NCI-H460 (cell line): ENCODE data around the gene SGTB. TPM values are rescaled to one million over a fixed set of nuclear protein-coding genes. Genes with fewer than 3 reads are reported as not detected.
"Not testable (repeated sequence)": the region's sequence is repeated elsewhere in the genome, so short reads cannot be mapped to it uniquely, and the experiment has no call there.

Experiments used
- DNase-seq: peaks from one replicate; pipeline ENCODE4 v3.0.0-alpha.2; 2016; ENCODE audit warnings: low read depth; ENCODE audit errors: extremely low read depth
- total RNA-seq: library from RNA; depleted of rRNA; stranded (reverse); fragments of >200 nt; shearing (Covaris generic); gene quantifications from 2 replicates; pipeline ENCODE4 v1.2.3, GENCODE V29; 2014

Gene SGTB
- total RNA-seq, 1 experiment from 2014 or later = 30.3 TPM

DNA sequence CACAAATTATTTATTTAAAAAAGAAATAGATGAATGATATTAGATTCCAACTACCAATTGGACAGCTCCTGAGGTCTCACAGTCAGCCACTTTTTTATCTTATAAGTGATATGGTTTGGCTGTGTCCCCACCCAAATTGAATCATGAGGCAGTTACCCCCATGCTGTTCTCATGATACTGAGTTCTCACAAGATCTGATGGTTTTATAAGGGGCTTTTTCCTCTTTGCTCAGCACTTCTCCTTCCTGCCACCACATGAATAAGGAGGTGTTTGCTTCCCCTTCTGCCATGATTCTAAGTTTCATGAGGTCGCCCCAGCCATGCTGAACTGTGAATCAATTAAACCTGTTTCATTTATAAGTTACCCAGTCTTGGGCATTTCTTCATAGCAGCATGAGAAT, 13.0 kb upstream of the SGTB start:
- no peak for DNase-seq

GRCh38 chr5:65734196-65734775, 12.4 kb upstream of the SGTB start:
- DNase-seq = not testable (repeated sequence)

GRCh38 chr5:65732046-65732445, 10.1 kb upstream of the SGTB start:
- not testable (repeated sequence) for DNase-seq

- no peak for DNase-seq
Measured at GRCh38 chr5:65730910-65731309, 9.0 kb upstream of the SGTB start.

- no peak for DNase-seq
Measured at GRCh38 chr5:65728218-65728617, 6.3 kb upstream of the SGTB start.

DNA sequence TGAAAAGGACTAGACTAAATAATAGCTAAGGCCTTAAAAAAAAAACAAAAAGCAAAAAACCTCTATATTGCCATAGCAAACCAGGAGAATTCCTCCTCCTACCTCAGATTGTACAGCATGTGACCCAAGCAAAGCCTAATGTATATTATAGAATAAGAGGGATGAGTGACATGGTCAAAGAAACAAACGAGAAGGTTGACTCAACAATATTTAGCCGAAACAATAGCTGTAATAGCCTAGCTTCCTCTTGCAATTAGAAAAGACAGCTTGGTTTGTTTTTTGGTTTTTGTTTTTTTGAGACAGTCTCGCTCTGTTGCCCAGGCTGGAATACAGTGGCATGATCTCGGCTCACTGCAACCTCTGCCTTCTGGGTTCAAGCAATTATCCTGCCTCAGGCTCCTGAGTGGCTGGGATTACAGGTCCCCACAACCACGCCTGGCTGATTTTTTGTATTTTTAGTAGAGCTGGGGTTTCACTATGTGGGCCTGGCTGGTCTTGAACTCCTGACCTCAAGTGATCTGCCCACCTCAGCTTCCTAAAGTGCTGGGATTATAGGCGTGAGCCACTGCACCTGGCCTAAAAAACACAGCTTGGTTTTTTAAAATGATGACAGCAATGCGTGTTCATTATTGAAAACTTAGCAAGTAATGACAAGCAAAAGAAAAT, 5.7 kb upstream of the SGTB start:
- no peak for DNase-seq

DNA sequence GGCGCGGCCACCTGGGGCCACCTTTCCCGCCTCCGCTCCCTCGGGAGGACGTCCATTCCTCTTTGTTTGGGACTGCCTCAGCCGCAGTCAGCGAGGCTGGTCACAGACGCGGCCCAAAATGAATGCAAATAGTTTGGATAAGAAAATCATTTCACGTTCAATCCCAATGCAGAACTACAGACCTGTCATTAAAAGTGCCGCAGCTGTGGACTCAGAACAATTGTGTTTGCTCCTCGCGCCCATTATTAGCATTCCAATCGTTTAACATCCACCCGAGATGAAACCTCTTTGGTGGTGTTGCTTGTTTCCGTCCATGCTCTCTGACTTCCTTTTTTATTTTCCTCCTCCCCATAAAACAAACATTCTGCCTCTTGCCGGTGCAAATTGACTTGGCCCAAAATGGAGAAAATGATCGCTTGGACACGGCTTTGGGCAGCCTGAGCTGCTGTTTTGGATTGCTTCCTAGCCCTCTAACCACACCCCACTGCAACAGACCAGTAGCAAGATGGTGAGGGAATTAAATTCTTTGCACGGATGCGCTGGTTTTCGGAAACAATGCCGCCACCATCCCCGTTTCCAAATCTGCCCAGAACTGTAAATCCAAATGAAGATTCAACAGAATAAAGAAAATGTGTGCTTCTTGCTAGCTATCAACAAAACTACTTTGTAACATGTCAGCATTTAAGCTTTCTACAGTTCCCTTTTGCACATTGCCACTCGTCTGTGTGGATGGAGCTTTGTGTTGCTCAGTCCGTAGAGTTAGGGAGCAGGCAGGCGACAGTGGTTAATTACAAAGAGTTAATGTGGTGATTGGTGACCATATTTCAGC, 880 bp upstream of the SGTB start:
- DNase-seq = peak; percentile 45

GRCh38 chr5:65721050-65721719, 724 bp downstream of the SGTB start:
- no peak for DNase-seq

GRCh38 chr5:65718576-65719310, 3.2 kb downstream of the SGTB start:
- no peak for DNase-seq

GRCh38 chr5:65708145-65708544, 13.8 kb downstream of the SGTB start:
- no peak for DNase-seq

GRCh38 chr5:65707663-65708062, 14.2 kb downstream of the SGTB start:
- DNase-seq = no peak

GRCh38 chr5:65704621-65705239, 17.2 kb downstream of the SGTB start:
- DNase-seq = no peak

DNA sequence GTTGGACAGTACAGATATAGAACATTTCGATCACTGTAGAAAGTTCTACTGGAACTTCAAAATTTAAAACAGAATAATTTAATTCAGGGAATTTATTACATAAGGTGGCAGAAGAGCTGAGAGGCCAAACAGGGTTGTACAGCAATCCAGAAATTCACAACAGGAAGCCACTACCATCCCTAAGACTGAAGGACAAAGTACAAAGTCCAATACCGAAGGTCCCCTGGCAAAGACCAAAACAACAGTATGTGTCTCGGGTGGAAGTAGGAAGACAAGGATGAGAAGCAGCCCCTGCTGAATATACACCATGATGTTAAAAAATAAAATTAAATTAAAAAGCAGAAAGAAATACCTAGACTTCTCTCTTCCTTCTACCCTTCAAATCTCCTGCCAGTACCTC, 19.9 kb downstream of the SGTB start:
- DNase-seq = no peak

- no peak for DNase-seq
Measured at GRCh38 chr5:65699338-65699737, 22.6 kb downstream of the SGTB start.

- no peak for DNase-seq
Measured at GRCh38 chr5:65696892-65697291, 25.0 kb downstream of the SGTB start.

- DNase-seq = no peak
Measured at GRCh38 chr5:65695896-65696295, 26.0 kb downstream of the SGTB start.

DNA sequence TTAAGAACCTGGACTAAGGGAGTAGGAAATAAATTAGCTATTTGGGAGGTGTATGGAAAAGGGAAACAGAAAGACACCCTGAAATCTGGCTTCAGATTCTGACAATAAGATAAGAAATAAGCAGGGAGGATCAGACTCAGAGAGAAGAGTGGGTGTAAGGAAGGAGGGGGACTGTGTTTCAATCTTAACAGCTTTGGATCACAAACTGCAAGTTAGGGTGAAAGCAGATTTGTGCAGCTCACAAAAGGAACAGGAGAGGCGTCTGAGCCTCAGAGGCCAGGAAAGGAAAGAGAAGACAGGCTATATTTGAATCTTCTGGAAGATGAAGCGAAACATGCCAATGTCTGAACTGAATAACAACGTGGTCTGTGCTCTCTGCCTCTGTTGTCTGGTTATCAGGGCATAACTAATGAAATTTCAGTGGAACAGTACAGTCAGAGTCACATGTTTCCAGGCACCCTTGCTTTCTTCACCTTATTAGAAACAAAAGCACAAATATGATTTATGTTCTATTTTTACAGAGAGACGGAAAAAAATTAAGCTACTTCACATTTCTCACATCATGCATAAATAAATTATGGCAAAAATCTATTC, 26.6 kb downstream of the SGTB start:
- no peak for DNase-seq

DNA sequence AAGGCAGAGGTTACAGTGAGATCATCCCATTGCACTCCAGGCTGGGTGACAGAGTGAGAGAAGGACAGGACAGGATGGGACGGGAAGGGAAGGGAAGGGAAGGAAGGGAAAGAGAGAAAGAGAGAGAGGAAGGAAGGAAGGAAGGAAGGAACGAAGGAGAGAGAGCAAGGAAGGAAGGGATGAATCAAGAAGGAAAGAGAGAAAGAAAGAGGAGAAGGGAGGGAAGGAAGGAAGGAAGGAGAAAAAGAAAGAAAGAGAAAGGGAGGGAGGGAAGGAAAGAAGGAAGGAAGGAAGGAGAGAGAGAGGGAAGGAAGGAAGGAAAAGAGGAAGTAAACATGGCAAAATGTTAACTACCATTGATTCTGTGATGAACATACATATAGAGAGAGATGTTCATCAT, 28.8 kb downstream of the SGTB start:
- DNase-seq = no peak

GRCh38 chr5:65682148-65682547, 39.8 kb downstream of the SGTB start:
- DNase-seq = no peak

- not testable (repeated sequence) for DNase-seq
Measured at GRCh38 chr5:65676056-65676455, 45.9 kb downstream of the SGTB start.
